WTC11 (cell line): ENCODE results near the gene LYST.

Experiments used
- GABPB1 ChIP-seq: sonication (generic); formaldehyde crosslinking; IDR thresholded peaks from 2 replicates; pipeline ENCODE4 v1.8.1; 2023; ENCODE audit warnings: mild to moderate bottlenecking, missing genetic modification reagents
- KAT7 ChIP-seq: sonication (generic); formaldehyde crosslinking; IDR thresholded peaks from 2 replicates; pipeline ENCODE4 v1.8.1; 2023; ENCODE audit warnings: missing genetic modification reagents, mild to moderate bottlenecking, borderline replicate concordance
- TF ChIP-seq, protein P1 (sequence below): fragments of 200-600 bp; IDR thresholded peaks from 2 replicates; pipeline ENCODE4 v1.8.0; 2022; ENCODE audit warnings: antibody characterized with exemption
- TF ChIP-seq, protein P2 (sequence below): sonication (generic); formaldehyde crosslinking; IDR thresholded peaks from 2 replicates; pipeline ENCODE4 v1.8.1; 2022; ENCODE audit warnings: low read depth, mild to moderate bottlenecking, moderate library complexity, missing genetic modification reagents, borderline replicate concordance
- TF ChIP-seq, protein P3 (sequence below): sonication (generic); formaldehyde crosslinking; conservative IDR thresholded peaks from 2 replicates; pipeline ENCODE4 v1.8.1; 2022; ENCODE audit warnings: mild to moderate bottlenecking, missing genetic modification reagents

DNA sequence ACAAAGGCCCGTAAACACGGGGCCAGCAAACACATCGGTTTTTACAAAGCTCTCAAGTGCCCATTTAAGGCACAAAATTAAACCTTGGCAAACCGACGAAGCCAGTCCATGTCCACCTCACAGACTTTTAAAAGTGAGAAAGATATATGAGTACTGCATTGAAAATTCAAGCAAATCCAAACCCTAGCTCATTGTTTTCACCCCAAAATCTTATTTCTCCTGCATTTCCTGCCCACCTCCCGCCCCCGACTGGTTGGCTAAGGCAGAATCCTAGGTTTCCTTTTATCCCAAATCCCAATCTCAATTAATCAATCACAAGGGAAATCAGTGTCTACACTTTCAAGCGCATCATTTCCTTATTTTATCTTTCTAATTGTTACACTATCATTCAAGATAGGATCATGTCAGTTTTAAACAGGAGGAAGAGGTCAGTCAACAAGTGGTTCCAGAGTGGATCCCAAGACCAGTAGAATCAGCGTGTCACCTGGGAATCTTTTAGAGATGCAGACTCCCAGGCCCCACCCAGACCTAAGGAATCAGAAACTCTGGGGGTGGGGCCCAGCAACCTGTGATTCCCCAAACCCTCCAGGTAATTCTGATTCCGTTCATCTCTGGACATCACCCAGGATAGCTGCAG, 215.4 kb downstream of the LYST start:
- TF ChIP-seq, protein P1, sequence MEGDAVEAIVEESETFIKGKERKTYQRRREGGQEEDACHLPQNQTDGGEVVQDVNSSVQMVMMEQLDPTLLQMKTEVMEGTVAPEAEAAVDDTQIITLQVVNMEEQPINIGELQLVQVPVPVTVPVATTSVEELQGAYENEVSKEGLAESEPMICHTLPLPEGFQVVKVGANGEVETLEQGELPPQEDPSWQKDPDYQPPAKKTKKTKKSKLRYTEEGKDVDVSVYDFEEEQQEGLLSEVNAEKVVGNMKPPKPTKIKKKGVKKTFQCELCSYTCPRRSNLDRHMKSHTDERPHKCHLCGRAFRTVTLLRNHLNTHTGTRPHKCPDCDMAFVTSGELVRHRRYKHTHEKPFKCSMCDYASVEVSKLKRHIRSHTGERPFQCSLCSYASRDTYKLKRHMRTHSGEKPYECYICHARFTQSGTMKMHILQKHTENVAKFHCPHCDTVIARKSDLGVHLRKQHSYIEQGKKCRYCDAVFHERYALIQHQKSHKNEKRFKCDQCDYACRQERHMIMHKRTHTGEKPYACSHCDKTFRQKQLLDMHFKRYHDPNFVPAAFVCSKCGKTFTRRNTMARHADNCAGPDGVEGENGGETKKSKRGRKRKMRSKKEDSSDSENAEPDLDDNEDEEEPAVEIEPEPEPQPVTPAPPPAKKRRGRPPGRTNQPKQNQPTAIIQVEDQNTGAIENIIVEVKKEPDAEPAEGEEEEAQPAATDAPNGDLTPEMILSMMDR, result no peak
- TF ChIP-seq, protein P2, sequence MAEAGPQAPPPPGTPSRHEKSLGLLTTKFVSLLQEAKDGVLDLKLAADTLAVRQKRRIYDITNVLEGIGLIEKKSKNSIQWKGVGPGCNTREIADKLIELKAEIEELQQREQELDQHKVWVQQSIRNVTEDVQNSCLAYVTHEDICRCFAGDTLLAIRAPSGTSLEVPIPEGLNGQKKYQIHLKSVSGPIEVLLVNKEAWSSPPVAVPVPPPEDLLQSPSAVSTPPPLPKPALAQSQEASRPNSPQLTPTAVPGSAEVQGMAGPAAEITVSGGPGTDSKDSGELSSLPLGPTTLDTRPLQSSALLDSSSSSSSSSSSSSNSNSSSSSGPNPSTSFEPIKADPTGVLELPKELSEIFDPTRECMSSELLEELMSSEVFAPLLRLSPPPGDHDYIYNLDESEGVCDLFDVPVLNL (CRISPR knock-in tag), result no peak
- TF ChIP-seq, protein P3, sequence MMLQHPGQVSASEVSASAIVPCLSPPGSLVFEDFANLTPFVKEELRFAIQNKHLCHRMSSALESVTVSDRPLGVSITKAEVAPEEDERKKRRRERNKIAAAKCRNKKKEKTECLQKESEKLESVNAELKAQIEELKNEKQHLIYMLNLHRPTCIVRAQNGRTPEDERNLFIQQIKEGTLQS (CRISPR knock-in tag), result no peak
- TF ChIP-seq GABPB1 (CRISPR knock-in tag), result no peak
- TF ChIP-seq KAT7 (CRISPR knock-in tag), result no peak
